Choroid plexus epithelial cell (primary cell): ENCODE data around the gene ZSCAN10.

ENCODE experiments used
- DNase-seq: peaks from one replicate; pipeline ENCODE4 v3.0.0-alpha.2; 2010; ENCODE audit warnings: low read depth
- H3K4me3 ChIP-seq: 2 replicates; pipeline ENCODE4 v1.5.1; 2011; ENCODE audit warnings: low read depth, mild to moderate bottlenecking, control low read depth, low read length, moderate library complexity
- CTCF ChIP-seq: conservative IDR thresholded peaks from 2 replicates; pipeline ENCODE4 v1.5.1; 2011; ENCODE audit warnings: low read depth, mild to moderate bottlenecking, control low read depth, inconsistent platforms, low read length, moderate library complexity

ZSCAN10 gene

GRCh38 chr16:3133844-3134243 lies 34.8 kb upstream of the ZSCAN10 start:
- peak; percentile 13 for DNase-seq
- TF ChIP-seq CTCF: no peak

GRCh38 chr16:3131755-3132377 lies 32.8 kb upstream of the ZSCAN10 start:
- TF ChIP-seq CTCF: peak; percentile 78
- DNase-seq: peak; percentile 58
- no peak overlapping the region for H3K4me3 ChIP-seq

More at GRCh38 chr16:3133844-3134243, 34.8 kb upstream of the ZSCAN10 start:
- H3K4me3 ChIP-seq: peak overlapping the region; percentile 79

- DNase-seq: peak; percentile 93
- peak overlapping the region; percentile 53 for H3K4me3 ChIP-seq
- TF ChIP-seq CTCF: peak; percentile 96
These were observed 30.3 kb upstream of the ZSCAN10 start for GRCh38 chr16:3129137-3130131.

- no peak for DNase-seq
- no peak for TF ChIP-seq CTCF
- H3K4me3 ChIP-seq: no peak overlapping the region
These were observed 28.7 kb upstream of the ZSCAN10 start for GRCh38 chr16:3127745-3128144.

- peak; percentile 46 for TF ChIP-seq CTCF
- peak overlapping the region; percentile 85 for H3K4me3 ChIP-seq
- DNase-seq: peak; percentile 95
These were observed 25.1 kb upstream of the ZSCAN10 start for GRCh38 chr16:3123986-3124886.

GRCh38 chr16:3122926-3123570 lies 24.0 kb upstream of the ZSCAN10 start:
- H3K4me3 ChIP-seq: no peak overlapping the region
- no peak for TF ChIP-seq CTCF
- no peak for DNase-seq
